Testis (tissue), 3 donors: ENCODE measurements around the gene NFATC2. TPM values are rescaled to one million over a fixed set of nuclear protein-coding genes. Genes with fewer than 3 reads are reported as not detected.
"Not testable (repeated sequence)": the region's sequence is repeated elsewhere in the genome, so short reads cannot be mapped to it uniquely, and the experiment has no call there.

Source experiments
- DNase-seq: peaks from one replicate; pipeline ENCODE4 v3.0.0-alpha.2; 2019
- H3K27ac ChIP-seq, 2 donors: fragments of 200-600 bp; sonication (generic); one replicate each; pipeline ENCODE4 v1.5.1; 2019
- H3K27me3 ChIP-seq: fragments of 200-600 bp; sonication (generic); one replicate; pipeline ENCODE4 v1.5.1; 2019
- H3K36me3 ChIP-seq: fragments of 200-600 bp; sonication (generic); one replicate; pipeline ENCODE4 v1.5.1; 2017; ENCODE audit warnings: low read depth; ENCODE audit errors: missing control alignments
- H3K4me1 ChIP-seq: fragments of 200-600 bp; sonication (generic); one replicate; pipeline ENCODE4 v1.5.1; 2019
- H3K4me3 ChIP-seq, 2 donors: fragments of 200-600 bp; sonication (generic); one replicate each; pipeline ENCODE4 v1.5.1; 2017 to 2019
- H3K9me3 ChIP-seq: fragments of 200-600 bp; sonication (generic); one replicate; pipeline ENCODE4 v1.5.1; 2017
- CTCF ChIP-seq, 3 experiments: fragments of 450-650 bp in 2 of 3; fragments of 200-600 bp in 1 of 3; sonication (generic) in 1 of 3; IDR thresholded peaks; one replicate each; pipeline ENCODE4 v1.5.1; 2016 to 2019; ENCODE audit warnings: antibody characterized with exemption in 3 of 3, mild to moderate bottlenecking in 2 of 3, moderate library complexity in 1 of 3
- POLR2A ChIP-seq: fragments of 450-650 bp; IDR thresholded peaks from one replicate; pipeline ENCODE4 v1.6.1; 2017; ENCODE audit warnings: antibody characterized with exemption, mild to moderate bottlenecking, moderate library complexity
- WGBS, 2 donors: methylation state at CpG; one replicate each; pipeline ENCODE4 v1.1.5; 2018; 5-methylcytosine and 5-hydroxymethylcytosine counted together
- intact Hi-C: fragments of 100-400 bp; cut with DNase I; formaldehyde crosslinking; loops from one replicate; pipeline ENCODE4 v1.15.1; 2023; ENCODE audit warnings: low total_unique reads
- polyA plus RNA-seq: library from polyadenylated mRNA; stranded (reverse); fragments of 350-450 nt; fragmentation: Illumina TruSeq; extraction: RNeasy Lipid Tissue Mini Kit (QIAGEN cat#74804); gene quantifications from one replicate; pipeline ENCODE4 v1.2.3, GENCODE V29; 2014; ENCODE audit warnings: low read depth, low replicate concordance; ENCODE audit not compliant: insufficient read depth
- total RNA-seq, 2 donors: library from RNA; depleted of rRNA; stranded (reverse); fragments of >200 nt; gene quantifications; one replicate each; pipeline ENCODE4 v1.2.3, GENCODE V29; 2016

Gene NFATC2
- total and polyA plus RNA-seq, 3 donors from 2014 or later: 5.4 to 7.5 (median 6.5) TPM

GRCh38 chr20:51462566-51463276, 79.8 kb downstream of the NFATC2 start:
- Histone ChIP-seq H3K27me3 (no peaks in the 10 kb centered on the region), H3K4me1 (peaks cover 10% of the 10 kb centered on the region), H3K4me3 (no peak overlapping the region), H3K36me3 (no peaks in the 10 kb centered on the region), H3K27ac (no peak overlapping the region), H3K9me3 (no peaks in the 10 kb centered on the region)
- WGBS, 2 donors: 45 to 59% methylated on average over 3 to 12 of the region's 12 CpGs
- intact Hi-C loops: no loop called here
- DNase-seq: peak; percentile 94
- TF ChIP-seq POLR2A: no peak
- no peak for TF ChIP-seq CTCF (IDR thresholded peaks at IDR 0.05)

GRCh38 chr20:51461846-51462245, 80.7 kb downstream of the NFATC2 start:
- 94 to 98% methylated on average over 5 of the region's 5 CpGs for WGBS, 2 donors
- intact Hi-C loops, H3K9me3 ChIP-seq, H3K27ac ChIP-seq, DNase-seq, H3K27me3 ChIP-seq, H3K4me3 ChIP-seq, H3K36me3 ChIP-seq: not testable (repeated sequence)
- H3K4me1 ChIP-seq: peaks cover 13% of the 10 kb centered on the region

- intact Hi-C loops: no loop called here
- TF ChIP-seq POLR2A (no peak), CTCF (IDR thresholded peaks at IDR 0.05) (no peak)
- Histone ChIP-seq H3K9me3 (no peaks in the 10 kb centered on the region), H3K4me3 (no peak overlapping the region), H3K4me1 (peaks cover 19% of the 10 kb centered on the region), H3K27me3 (no peaks in the 10 kb centered on the region), H3K27ac (no peak overlapping the region), H3K36me3 (no peaks in the 10 kb centered on the region)
- DNase-seq: no peak
- WGBS, 2 donors: 94 to 97% methylated on average over 8 of the region's 8 CpGs
Measured at GRCh38 chr20:51461306-51461705, 81.2 kb downstream of the NFATC2 start.

GRCh38 chr20:51460569-51461265, 81.8 kb downstream of the NFATC2 start:
- 92 to 93% methylated on average over 13 of the region's 13 CpGs for WGBS, 2 donors
- Histone ChIP-seq H3K4me1 (peaks cover 23% of the 10 kb centered on the region), H3K9me3 (no peaks in the 10 kb centered on the region), H3K27ac (no peak overlapping the region), H3K36me3 (no peaks in the 10 kb centered on the region), H3K4me3 (no peak overlapping the region), H3K27me3 (no peaks in the 10 kb centered on the region)
- TF ChIP-seq POLR2A (no peak), CTCF (IDR thresholded peaks at IDR 0.05) (no peak)
- DNase-seq: no peak
- intact Hi-C loops: no loop called here

- H3K27ac ChIP-seq: no peak overlapping the region
- H3K27me3 ChIP-seq: no peaks in the 10 kb centered on the region
- H3K4me1 ChIP-seq: peaks cover 23% of the 10 kb centered on the region
- no peaks in the 10 kb centered on the region for H3K9me3 ChIP-seq
- H3K4me3 ChIP-seq: no peak overlapping the region
- DNase-seq: no peak
- TF ChIP-seq POLR2A (no peak), CTCF (IDR thresholded peaks at IDR 0.05) (no peak)
- 90 to 91% methylated on average over 3 of the region's 3 CpGs for WGBS, 2 donors
- intact Hi-C loops: no loop called here
- H3K36me3 ChIP-seq: no peaks in the 10 kb centered on the region
Measured at GRCh38 chr20:51460163-51460562, 82.4 kb downstream of the NFATC2 start.
